ENCODE results near the gene SH3GLB2.

DNA sequence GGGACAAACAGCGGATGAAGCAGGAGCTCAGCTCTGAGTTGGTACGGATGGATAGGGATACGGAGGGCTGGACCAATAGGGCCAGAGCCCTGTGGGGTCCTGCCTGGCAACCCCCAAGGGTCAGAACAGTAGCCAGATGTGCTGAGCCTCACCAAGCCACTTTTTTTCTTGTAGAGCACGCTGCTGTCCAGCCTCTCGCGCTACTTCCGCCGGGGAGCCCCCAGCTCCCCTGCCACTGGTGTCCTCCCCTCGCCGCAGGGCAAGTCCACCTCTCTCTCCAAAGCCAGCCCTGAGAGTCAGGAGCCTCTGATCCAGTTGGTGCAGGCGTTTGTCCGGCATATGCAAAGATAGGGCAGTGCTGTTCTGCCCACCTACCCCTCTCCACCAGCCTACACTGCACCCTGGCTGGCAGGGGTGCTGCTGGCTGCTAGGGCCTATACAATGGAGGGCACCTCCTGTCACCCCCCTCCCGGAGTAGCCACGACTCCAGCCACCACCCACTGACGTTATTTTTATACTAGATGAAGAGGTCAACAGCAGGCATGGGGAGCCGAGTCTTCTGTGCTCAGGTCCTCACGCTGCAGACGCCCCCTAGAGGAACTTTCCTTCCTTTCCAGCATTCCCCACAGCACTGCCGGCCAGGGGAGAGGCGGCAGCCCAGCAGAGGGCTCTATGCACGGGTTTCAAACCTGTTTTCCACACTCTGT, 21.6 kb downstream of the SH3GLB2 start:
- TF ChIP-seq, protein P1, sequence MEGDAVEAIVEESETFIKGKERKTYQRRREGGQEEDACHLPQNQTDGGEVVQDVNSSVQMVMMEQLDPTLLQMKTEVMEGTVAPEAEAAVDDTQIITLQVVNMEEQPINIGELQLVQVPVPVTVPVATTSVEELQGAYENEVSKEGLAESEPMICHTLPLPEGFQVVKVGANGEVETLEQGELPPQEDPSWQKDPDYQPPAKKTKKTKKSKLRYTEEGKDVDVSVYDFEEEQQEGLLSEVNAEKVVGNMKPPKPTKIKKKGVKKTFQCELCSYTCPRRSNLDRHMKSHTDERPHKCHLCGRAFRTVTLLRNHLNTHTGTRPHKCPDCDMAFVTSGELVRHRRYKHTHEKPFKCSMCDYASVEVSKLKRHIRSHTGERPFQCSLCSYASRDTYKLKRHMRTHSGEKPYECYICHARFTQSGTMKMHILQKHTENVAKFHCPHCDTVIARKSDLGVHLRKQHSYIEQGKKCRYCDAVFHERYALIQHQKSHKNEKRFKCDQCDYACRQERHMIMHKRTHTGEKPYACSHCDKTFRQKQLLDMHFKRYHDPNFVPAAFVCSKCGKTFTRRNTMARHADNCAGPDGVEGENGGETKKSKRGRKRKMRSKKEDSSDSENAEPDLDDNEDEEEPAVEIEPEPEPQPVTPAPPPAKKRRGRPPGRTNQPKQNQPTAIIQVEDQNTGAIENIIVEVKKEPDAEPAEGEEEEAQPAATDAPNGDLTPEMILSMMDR (IDR thresholded peaks at IDR 0.05): peak; percentile 45 to 80 (median 55)
- no peak for TF ChIP-seq POLR2A (IDR thresholded peaks at IDR 0.05)
